GF-D8 (cell line): ENCODE measurements around the gene STMND1.

Source experiments
- DNase-seq: peaks from one replicate; lab custom pipeline; 2025; lab: John Stamatoyannopoulos, UW

The STMND1 gene

DNA sequence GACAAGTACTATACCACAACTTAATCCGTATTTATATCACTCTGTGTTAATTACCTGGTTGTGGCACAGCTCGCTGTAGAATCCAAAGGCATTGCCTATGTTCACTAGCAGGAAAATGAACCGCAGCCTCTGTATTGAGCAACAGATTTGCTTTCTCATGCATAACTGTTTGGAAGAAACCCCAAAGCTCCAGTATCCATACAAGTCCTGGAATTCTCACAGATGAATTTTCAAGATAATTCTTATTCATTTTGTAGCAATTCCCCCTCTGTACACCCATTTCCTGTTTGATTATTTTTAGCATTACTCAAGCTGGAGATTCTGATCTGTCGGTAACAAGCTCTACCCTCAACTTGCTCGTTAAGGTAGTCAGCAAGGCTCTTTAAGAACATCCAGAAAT is 63.5 kb downstream of the STMND1 start:
- DNase-seq, result no peak

DNA sequence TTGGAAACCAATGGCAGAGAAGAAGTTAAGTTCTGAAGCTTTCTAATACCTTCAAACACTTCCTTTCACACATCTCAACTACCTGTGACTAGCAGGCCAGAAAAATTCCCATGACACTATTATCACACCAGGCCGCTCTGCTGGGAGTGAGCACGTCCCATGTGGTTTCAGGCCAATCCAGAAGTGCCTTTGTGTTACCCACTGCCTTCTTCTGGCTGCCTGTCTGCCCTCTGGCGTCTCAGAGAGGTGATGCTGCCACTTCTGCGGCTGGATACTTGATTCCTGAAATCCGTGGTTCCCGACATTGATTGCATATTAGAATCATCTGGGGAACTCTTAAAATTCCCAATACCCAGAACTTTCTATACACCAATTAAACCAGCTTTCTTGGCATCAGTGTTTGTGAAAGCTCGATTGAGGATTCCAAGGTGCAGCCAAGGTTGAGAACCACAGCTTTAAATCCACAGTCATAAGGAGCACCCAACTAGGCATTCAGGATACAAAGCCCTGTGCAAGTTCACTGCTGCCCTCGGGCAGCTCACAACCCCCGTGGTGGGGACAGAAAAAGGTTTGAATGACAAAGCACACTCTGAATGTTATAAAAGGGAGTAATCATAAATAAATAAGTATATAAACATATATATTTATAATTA is 65.6 kb downstream of the STMND1 start:
- DNase-seq, result no peak

DNA sequence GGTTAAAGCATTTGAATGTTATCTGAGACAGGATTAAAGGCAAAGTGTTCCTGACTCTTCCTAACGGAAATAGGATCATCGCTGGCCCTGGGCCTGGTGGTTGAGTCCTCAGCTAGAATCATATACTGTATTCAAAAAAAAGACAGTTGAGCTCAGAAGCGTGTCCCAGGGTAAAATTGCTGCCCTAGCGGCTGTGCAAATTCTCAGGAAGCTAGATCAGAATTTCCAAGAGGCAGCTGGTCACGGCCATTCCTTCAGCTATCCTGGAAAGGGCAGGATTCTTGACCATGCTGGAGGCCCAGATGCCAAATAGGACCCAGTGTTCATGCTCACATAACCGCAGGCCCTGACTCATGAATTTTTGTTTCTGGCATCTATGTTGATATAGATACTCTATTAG is 67.4 kb downstream of the STMND1 start:
- DNase-seq, result no peak

DNA sequence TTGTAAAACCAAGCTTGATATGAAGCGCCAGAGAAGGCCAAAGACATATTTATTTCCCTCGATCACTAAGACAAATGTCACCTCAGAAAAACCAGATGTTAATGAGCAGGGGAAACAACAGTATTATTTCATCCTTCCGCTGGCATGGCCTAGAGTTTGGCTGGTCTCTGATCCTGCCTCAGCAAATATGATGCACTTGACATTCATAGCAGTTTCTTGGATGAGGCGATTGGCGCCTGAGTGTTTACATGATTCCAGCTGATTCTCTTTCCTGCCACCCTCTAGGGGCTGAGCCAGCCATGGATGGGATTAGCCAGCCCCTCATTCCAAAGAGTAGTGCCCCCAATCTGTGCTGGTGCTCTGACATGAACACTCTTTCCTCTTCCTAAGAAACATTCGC is 67.9 kb downstream of the STMND1 start:
- DNase-seq, result no peak

DNA sequence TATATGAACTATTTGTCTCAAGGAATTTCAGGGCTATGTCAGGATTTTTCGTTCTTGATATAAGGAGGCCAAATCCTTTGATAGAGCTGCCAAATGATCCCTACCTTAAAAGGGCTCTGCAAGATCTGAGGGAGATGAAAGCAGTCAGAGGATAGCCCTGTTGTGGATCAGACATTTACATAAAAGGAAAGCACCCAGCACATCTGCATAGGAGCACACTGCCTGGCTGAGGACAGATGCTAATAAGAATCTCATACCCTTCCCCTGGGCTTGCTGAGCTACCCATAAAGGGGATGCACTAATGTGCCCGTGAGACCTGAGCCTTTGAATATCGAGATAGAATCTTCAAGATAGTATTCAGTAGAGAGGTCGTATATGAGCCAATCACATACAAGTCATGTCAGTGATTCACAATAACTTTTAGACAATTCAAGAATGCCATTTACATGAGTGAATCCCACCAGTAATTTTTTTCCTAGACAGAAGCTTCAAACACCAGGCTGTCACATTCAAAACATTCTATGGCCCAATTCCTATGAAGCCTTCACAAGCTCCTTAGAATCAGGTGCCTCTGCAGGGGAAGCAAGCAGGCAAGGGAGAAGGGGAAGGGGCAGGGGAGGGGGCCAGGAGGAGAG is 71.1 kb downstream of the STMND1 start:
- no peak for DNase-seq

DNA sequence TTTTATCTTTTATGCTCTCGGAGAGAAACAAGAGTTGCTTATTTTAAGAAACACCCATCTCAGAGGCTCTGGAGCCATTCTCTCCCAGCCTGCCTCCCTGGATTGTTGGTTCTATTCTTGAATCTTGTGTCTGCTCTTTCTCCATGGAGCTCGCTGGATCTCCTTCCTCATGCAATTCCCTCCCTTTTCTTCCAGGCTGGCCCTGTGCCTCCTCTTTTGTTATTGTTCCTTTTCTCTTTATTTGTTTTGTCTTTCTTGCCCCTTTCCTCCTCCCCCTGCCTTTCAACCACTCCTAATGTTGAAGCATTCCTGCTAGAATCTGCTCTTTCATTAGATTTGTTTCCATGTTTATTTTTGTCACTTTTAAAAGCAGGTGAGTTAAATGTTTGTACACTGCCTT is 76.5 kb downstream of the STMND1 start:
- DNase-seq, result no peak

DNA sequence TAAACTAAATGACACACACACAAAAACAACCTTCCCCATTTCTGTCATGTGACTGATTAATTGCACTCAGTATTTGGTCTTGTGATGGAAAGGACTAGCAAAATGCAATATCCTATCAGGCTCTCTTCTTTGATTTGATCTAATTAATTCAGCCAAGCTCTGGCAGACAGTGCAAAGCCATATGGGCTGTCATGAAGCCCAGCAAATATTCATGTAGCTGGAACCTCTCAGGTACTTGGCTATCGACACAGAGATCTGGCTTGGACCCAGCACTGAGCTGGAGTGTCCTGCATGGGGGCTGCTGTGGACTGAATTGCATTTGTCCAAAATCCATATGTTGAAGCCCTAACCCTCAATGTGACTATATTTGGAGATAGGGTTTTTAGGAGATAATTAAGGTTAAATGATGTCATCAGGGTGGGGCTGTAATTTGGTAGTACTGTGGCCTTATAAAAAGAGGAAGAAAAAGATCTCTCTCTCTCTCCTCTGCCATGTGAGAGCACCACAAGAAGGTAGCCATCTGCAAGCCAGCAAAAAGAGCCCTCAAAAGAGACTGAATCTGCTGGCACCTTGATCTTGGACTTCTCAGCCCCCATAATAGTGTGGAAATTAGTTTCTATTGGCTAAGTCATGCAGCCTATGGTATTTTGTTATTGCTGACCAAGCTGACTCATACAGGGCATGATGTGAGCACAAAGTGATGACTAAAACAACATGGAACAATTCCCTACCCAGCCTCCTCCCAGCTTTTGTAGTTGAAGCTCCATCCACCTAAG is 77.1 kb downstream of the STMND1 start:
- DNase-seq, result no peak

DNA sequence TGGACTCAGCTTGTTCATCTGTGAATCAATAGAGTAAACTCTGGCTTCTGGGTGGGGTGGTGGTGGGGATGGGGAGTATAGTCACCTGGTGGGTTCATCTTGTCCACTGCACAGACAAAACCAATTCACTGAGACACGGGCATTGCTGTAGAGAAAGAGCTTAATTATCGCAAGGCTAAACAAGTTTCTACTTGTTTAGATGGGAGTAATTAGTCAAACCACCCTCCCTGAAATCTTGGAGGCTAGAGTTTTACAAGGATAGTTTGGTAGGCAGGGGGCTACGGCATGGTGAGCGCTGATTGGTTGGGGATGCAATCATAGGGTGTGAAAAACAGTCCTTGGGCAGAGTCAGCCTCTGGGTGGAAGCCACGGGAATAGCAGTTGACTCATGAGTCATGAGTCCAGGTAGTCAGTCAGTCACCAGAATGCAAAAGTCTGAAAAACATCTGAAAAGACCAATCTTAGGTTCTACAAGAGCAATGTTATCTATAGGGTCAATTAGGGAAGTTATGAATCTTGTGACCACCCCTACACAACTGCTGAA is 77.8 kb downstream of the STMND1 start:
- no peak for DNase-seq
